Measurements from ENCODE around the gene FXYD4.

FXYD4 gene

DNA sequence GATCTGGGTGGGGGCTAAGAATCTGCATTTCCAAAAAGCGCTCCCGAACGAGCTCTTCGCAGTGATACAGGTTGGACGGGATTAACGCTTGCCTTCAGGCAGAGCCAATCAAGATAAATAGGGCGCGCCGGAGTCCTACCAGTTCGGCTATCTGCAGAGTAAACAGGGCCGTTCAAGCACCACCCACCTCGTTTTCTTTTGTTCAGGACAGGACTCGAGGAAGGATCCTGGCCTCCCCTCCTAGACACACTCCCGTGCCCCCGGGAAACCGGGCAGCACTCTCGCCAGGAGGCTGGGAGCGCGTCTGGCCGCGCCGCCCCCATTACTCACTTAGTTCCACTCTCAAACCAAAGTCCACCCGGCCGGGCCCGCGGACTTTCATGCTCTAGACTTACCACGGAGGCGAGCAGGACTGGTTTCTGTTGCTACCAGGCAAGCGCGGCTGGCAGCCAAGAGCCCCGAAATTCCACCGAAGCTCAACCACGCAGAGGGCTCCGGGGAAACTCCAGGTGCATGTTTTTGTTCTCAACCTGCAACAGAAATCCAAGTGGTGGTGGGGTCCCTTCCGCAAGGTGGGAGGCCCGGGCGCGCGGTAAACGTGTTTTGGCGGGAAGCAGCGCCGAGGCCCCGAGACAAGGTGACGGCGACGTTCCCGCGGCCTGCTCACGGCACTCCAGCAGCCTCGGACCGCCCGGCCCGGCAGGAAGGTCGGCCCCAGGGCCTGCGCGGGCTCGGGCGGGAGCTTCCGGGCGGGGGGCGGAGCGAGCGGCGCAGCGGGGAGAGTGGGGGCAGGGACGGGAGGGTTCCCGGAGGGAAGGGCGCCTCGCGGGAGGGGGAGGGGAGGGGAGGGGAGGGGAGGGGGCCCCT, 24.9 kb downstream of the FXYD4 start:
- DNase-seq (ENCODE audit: low read depth) = peak; percentile 83

- peak; percentile 95 for DNase-seq (ENCODE audit: low read depth)
Observed at GRCh38 chr10:43396928-43397624, 25.6 kb downstream of the FXYD4 start.

- DNase-seq (ENCODE audit: low read depth) = no peak
Observed at GRCh38 chr10:43398939-43399319, 27.5 kb downstream of the FXYD4 start.

DNA sequence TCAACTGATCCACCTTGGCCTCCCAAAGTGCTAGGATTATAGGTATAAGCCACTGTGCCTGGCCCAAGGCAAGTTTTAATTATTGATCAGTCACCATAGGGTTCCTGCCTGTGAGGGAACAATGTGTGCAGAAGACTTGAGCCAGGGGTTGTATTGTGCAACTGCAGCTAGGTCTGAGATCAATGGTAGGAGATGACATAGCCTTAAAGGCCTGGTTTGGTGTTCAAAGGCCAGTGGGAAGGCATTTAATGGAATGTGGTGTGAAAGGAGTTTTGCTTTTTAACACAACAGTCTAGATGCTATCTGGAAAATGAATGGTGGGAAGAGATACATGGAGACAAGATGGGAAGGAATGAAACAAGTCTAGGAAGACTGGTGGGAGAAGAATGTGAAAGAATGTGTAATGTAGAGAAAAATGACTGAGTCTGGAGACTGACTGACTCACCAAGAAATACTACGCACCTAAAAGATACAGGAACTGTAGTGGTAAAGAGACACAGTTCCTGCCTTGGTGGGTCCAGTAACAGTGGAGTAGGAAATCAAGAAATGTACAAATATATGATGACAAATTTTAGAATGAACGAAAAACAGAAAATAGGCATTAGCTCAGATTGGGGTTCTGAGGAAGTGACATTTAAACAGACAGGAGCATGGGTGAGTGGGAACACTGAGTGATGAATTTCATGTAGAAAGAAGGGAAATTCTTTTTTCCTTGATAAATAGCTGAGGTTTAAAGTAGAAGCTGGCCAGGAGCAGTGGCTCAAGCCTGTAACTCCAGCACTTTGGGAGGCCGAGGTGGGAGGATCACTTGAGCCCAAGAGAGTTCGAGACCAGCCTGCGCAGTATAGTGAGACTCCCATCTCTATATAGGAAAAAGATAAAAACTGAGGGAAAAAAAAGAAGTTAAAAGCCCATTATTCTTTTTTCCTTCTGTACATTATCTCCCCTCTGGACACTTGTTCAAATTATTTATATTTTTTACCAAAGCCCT, 28.2 kb downstream of the FXYD4 start:
- DNase-seq (ENCODE audit: low read depth) = peak; percentile 78

DNA sequence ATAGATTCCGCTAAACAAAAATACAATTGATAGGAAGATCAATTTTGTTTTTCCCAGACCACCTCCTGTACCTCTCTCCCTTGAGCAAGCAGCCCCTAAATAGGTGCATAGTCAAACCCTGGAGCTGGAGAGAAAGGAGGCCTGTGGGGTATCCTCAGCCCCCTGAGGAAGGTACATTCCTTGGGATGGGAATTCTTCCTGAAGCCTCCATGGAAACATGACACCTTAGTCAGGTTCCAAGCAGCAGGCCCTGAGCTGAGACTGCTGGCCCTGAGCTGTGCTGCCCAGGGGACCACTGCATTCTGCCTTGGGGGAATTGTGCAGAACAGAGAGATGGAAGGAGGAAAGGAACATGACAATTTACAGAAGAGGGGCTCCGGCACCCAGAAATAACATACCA, 30.2 kb downstream of the FXYD4 start:
- DNase-seq (ENCODE audit: low read depth) = no peak

GRCh38 chr10:43402176-43402575, 30.7 kb downstream of the FXYD4 start:
- no peak for DNase-seq (ENCODE audit: low read depth)

DNA sequence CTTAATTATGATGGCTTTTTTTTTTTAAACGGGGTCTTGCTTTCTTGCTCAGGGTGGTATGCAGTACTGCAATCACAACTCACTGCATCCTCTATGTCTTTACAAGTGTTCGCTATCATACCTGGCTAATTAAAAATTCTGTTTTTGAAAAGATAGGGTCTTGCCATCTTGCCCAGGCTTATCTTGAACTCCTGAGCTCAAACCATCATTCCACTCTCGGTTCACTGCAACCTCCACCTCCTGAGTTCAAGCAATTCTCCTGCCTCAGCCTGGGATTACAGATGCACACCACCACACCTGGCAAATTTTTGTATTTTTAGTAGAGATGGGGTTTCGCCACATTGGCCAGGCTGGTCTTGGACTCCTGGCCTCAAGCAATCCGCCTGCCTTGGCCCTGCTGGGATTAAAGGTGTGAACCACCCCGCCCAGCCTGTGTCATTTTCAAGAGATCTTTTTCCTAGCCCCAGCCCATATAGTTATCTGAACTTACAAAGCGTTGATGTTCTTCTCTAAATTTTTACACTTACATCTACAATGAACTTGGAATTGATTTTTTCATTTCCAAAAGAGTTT, 31.5 kb downstream of the FXYD4 start:
- DNase-seq (ENCODE audit: low read depth) = no peak

DNA sequence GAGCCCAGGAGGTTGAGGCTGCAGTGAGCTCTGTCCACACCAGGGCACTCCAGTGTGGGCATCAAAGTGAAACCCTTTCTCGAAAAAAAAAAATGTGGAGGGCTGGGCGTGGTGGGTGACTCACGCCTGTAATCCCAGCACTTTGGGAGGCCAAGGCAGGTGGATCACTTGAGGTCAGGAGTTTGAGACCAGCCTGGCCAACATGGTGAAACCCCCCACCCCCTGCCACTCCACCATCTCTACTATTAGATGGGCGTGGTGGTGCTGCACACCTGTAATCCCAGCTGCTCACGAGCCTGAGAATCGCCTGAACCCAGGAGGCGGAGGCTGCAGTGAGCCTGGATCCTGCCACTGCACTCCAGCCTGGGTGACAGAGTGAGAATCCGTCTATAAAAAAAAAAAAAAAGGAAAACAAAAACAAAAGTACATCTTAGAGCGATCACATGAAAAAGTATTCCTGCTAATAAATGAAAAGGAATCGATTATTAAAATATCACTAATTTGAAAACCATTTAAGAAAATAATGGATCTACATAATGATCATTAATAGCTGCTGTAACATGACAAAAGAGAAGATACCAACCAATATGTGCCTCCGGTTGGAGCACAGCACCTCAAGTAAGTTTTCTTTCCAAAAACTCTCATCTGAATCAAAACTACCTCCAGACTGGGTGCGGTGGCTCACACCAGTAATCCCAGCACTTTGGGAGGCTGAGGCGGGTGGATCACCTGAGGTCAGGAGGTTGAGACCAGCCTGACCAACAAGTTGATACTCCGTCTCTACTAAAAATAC, 32.7 kb downstream of the FXYD4 start:
- peak; percentile 63 for DNase-seq (ENCODE audit: low read depth)

DNA sequence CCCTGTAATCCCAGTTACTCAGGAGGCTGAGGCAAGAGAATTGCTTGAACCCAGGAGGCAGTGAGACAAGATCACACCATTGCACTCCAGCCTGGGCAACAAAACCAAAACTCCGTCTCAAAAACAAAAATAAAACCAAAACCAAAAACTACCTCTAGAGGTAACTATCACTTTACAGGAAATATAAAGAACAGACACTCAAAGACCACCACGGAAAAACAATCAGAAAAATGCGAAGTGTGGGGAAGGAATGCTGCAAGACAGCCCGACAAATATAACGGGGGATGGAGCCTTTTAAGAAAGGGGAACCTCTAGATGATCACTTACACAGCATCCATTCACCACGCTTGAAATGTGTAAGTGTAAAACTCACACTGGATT, 33.3 kb downstream of the FXYD4 start:
- no peak for DNase-seq (ENCODE audit: low read depth)

DNA sequence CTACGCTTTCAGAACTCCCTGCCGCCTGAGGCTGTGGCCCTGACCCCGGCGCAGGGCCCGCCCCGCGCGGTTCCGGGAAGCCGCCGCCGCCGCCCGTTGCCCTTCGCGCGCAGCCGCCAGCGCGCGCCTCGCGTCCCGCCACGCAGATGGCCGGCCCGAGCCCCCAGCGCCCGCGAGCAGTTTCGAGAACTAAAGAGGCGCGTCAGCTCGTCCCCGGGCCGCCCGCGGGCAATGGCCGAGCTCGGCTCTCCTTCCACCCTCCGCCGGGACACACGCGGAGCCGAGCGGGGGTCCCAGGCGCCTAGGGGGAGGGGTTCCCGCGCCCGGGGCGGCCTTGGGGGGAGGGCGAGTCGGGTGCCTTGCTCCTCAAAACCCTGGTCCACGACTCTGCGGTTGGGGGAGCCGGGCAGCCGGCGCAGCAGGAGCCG, 35.7 kb downstream of the FXYD4 start:
- peak; percentile 64 for DNase-seq (ENCODE audit: low read depth)

DNA sequence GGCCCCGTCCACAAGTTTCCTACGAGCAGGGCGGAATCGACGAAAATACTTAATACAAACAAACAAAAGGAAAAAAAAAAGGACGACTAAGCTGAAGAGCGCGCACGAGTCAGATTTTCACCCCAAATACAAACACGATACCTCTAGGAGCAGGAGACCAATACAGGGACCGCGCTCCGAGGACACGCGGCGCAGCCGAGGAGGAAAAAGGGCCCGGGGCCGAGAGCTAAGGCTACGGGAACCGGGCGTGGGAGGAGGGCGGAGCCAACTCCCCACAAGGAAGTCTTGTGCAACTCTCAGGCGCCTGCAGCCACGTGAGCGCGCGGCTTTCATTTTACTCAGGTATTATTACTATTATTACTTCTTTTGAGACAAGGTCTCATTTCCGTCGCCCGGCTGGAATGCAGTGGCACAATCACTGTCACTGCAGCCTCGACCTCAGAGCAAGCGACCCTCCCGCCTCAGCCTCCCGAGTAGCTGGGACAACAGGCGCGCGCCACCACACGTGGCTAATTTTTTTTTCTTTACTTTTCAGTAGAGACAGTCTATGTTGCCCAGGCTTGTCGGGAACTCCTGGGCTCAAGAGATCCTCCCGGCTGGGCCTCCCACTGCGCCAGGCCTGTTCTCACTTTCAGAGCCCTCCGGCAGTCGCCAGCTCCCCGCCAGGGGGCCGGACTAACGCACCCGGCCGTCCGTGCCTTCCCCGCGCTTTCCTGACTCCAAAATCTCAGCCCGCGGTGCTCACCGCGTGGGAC, 36.3 kb downstream of the FXYD4 start:
- DNase-seq (ENCODE audit: low read depth) = peak; percentile 94

GRCh38 chr10:43408331-43408709, 36.9 kb downstream of the FXYD4 start:
- no peak for DNase-seq (ENCODE audit: low read depth)

DNA sequence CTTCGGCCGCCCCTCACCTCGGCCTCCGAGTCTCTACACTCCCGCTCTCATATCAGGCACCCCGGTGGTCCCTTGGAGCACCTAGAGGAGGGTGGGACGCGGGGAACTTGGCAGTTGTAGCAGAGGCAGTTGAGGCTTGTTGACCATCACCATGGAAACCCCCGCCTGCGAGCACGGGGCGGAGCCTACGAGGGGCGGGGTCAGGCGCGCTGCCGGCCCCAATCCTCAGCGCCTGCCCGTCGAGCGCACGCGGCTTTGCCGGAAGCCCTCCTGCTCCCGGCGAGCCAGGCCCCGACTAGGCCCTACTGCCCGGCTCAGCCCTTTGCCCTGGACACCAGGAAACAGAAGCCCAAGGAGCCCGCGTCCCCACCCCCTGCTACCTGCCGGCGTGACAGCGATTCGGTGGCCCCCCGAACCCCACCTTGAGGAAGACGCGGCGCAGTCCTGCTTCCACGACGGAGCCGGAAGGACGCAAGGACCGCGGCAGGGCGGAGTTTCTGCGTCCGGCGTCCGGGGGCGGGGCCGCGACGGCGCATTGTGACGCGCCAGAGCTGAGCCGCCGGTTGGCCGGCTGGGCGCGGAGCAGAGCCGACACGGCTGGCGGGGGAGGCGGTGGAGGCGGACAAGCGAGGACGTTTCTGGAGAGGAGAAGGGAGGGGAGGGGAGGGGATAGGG, 37.4 kb downstream of the FXYD4 start, which contains the start of gene HNRNPF:
Gene HNRNPF, minus strand, starts transcription at position 477 of the 675 bp plus-strand sequence. CDS start 21,302 bp downstream, outside the sequence.
- DNase-seq (ENCODE audit: low read depth) = peak; percentile 95

GRCh38 chr10:43409385-43410109, 38.1 kb downstream of the FXYD4 start:
- peak; percentile 52 for DNase-seq (ENCODE audit: low read depth)

- no peak for DNase-seq (ENCODE audit: low read depth)
Observed at GRCh38 chr10:43410345-43410744, 38.9 kb downstream of the FXYD4 start.

GRCh38 chr10:43411536-43411935, 40.1 kb downstream of the FXYD4 start:
- DNase-seq (ENCODE audit: low read depth) = peak; percentile 30

GRCh38 chr10:43415544-43415943, 44.1 kb downstream of the FXYD4 start:
- no peak for DNase-seq (ENCODE audit: low read depth)

DNA sequence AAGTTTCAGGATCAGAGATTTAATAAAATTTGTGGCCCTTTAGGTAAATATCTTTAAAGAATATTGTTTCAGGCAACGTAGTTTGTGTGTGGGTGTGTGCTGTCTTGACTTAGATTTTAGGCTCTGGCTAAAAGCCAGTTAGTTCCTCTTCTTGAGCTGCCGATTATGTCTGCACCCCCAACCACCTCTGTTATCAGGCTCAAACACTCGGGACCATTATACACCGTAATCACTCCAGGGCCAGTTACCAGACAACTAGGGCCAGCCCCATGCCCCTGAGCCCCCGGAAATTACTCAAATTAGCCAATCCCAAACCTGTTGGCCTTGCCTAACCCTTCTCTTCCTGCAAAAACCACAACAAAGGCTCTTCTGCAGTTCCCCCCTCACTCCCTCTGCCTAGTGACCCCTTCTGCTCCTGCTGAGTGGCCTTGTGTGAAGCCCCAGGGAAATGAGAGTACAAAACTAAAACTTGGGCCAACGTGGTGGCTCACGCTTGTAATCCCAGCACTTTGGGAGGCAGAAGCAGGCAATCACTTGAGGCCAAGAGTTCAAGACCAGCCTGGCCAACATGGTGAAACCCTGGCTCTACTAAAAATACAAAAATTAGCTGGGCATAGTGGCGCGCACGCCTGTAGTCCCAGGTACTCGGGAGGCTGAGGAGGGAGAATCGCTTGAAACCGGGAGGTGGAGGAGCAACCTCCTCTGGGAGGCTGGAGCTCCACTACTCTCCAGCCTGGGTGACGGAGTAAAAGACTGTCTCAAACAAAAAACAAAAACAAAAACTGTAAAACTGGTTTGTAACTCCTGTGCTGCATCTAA, 46.7 kb downstream of the FXYD4 start:
- no peak for DNase-seq (ENCODE audit: low read depth)
